NB4 (cell line): ENCODE measurements around the gene CDH7.

ENCODE experiments used
- CTCF ChIP-seq: IDR thresholded peaks from one replicate; pipeline ENCODE4 v1.5.1; 2012; ENCODE audit warnings: low read depth, low read length
- MAX ChIP-seq: IDR thresholded peaks from 2 replicates; pipeline ENCODE4 v1.6.1; 2011; ENCODE audit warnings: low read depth, low read length

- TF ChIP-seq MAX (no peak), CTCF (no peak)
Observed at GRCh38 chr18:65755616-65756015, 4.8 kb downstream of the CDH7 start.
